ENCODE results near the gene CABP2. TPM values are rescaled to one million over a fixed set of nuclear protein-coding genes. Genes with fewer than 3 reads are reported as not detected.
"Not testable (repeated sequence)": the region's sequence is repeated elsewhere in the genome, so short reads cannot be mapped to it uniquely, and the experiment has no call there.

Gene CABP2
- total RNA-seq, 1 donor from 2014 or later, result not detected

- Mint-ChIP-seq H3K36me3 (ENCODE audit: low read depth) (no peaks in the 10 kb centered on the region), H3K4me3 (no peak overlapping the region), H3K27me3 (peaks cover 16% of the 10 kb centered on the region), H3K4me1 (no peaks in the 10 kb centered on the region), H3K9me3 (no peaks in the 10 kb centered on the region), H3K27ac (no peak overlapping the region)
- TF ChIP-seq CTCF (IDR thresholded peaks at IDR 0.05), result no peak
- intact Hi-C loops (cut with micrococcal nuclease), result no loop called here
- ATAC-seq (ENCODE audit: low read depth) (no peak), DNase-seq (no peak)
- ChIA-PET CTCF (no interaction called here), POLR2A (no interaction called here)
Measured at GRCh38 chr11:67517784-67518552, 5.3 kb downstream of the CABP2 start.

DNA sequence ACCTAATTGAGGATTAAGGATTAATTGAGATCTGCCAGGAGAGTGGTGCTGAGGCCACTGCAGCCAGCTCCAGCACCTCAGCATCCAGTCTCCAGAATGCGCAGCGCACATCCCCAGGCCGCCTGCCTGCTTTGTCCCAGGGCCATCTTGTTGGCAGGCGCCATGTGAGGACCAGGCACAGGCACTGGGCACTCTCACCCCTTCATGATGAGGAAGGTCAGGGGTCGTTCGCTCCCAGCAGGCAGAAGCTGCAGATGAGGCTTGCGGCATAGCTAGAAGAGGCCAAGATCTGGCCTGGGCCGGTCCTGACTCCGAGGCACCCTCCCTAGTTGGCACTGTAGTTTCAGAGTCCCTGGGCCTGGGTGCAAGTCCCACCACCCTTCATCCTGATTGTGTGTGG, 6.4 kb downstream of the CABP2 start:
- Mint-ChIP-seq H3K9me3 (no peaks in the 10 kb centered on the region), H3K27ac (no peak overlapping the region), H3K4me3 (no peak overlapping the region), H3K27me3 (peaks cover 16% of the 10 kb centered on the region), H3K4me1 (no peaks in the 10 kb centered on the region), H3K36me3 (ENCODE audit: low read depth) (no peaks in the 10 kb centered on the region)
- no peak for ATAC-seq (ENCODE audit: low read depth)
- CTCF ChIA-PET, result no interaction called here
- no peak for DNase-seq
- POLR2A ChIA-PET, result no interaction called here
- TF ChIP-seq CTCF (IDR thresholded peaks at IDR 0.05), result no peak
- intact Hi-C loops (cut with micrococcal nuclease), result no loop called here

- TF ChIP-seq CTCF (IDR thresholded peaks at IDR 0.05), result no peak
- ChIA-PET CTCF (no interaction called here), POLR2A (no interaction called here)
- H3K4me1 Mint-ChIP-seq, result peaks cover 2% of the 10 kb centered on the region
- peaks cover 14% of the 10 kb centered on the region for H3K27me3 Mint-ChIP-seq
- no peaks in the 10 kb centered on the region for H3K36me3 Mint-ChIP-seq (ENCODE audit: low read depth)
- ATAC-seq (ENCODE audit: low read depth) (no peak), DNase-seq (no peak)
- no peak overlapping the region for H3K27ac Mint-ChIP-seq
- no peak overlapping the region for H3K4me3 Mint-ChIP-seq
- intact Hi-C loops (cut with micrococcal nuclease), result no loop called here
- H3K9me3 Mint-ChIP-seq, result no peaks in the 10 kb centered on the region
Measured at GRCh38 chr11:67514116-67514515, 9.1 kb downstream of the CABP2 start.

GRCh38 chr11:67511558-67511957, 11.7 kb downstream of the CABP2 start:
- DNase-seq; H3K9me3 Mint-ChIP-seq; H3K27ac Mint-ChIP-seq; ATAC-seq (ENCODE audit: low read depth); H3K4me3 Mint-ChIP-seq; POLR2A ChIA-PET; H3K36me3 Mint-ChIP-seq (ENCODE audit: low read depth); intact Hi-C loops (cut with micrococcal nuclease); CTCF ChIA-PET: not testable (repeated sequence)
- peaks cover 20% of the 10 kb centered on the region for H3K4me1 Mint-ChIP-seq
- H3K27me3 Mint-ChIP-seq, result peaks cover 14% of the 10 kb centered on the region

DNA sequence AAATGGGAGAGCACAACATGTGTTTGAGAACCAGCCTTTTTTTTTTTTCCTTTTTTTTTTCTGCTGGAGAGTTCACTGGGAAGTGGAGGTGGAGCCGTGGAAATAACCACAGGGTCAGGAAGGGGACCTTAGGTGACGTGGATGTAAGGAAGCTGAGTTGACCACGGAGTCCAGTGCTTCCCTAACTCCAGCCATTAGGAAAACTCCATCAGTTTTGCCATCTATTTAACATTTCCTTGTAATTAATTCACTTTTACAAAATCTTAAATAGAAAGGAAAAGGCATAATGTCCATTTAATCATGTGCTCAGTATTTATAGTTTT, 13.3 kb downstream of the CABP2 start:
- no peak for TF ChIP-seq CTCF (IDR thresholded peaks at IDR 0.05)
- ChIA-PET POLR2A (no interaction called here), CTCF (no interaction called here)
- no peak for ATAC-seq (ENCODE audit: low read depth)
- intact Hi-C loops (cut with micrococcal nuclease), result no loop called here
- Mint-ChIP-seq H3K27me3 (peaks cover 9% of the 10 kb centered on the region), H3K9me3 (no peaks in the 10 kb centered on the region), H3K4me3 (peak overlapping the region; percentile 52), H3K4me1 (peaks cover 33% of the 10 kb centered on the region), H3K27ac (no peak overlapping the region), H3K36me3 (ENCODE audit: low read depth) (peaks cover 15% of the 10 kb centered on the region)
- DNase-seq, result no peak
